ENCODE results near the gene RNF2.
"Not testable (repeated sequence)": the region's sequence is repeated elsewhere in the genome, so short reads cannot be mapped to it uniquely, and the experiment has no call there.

The RNF2 gene

GRCh38 chr1:185050823-185051451, 5.6 kb downstream of the RNF2 start:
- no peak for DNase-seq (ENCODE audit: low spot score)

GRCh38 chr1:185053204-185053603, 7.8 kb downstream of the RNF2 start:
- no peak for DNase-seq (ENCODE audit: low spot score)

GRCh38 chr1:185054365-185055060, 9.2 kb downstream of the RNF2 start:
- peak; percentile 33 for DNase-seq (ENCODE audit: low spot score)

- no peak for DNase-seq (ENCODE audit: low spot score)
Observed at GRCh38 chr1:185058110-185058509, 12.8 kb downstream of the RNF2 start.

GRCh38 chr1:185058876-185059275, 13.5 kb downstream of the RNF2 start:
- DNase-seq (ENCODE audit: low spot score): no peak

GRCh38 chr1:185059950-185060571, 14.7 kb downstream of the RNF2 start:
- no peak for DNase-seq (ENCODE audit: low spot score)

GRCh38 chr1:185062710-185063370, 17.5 kb downstream of the RNF2 start:
- no peak for DNase-seq (ENCODE audit: low spot score)

GRCh38 chr1:185063719-185064118, 18.4 kb downstream of the RNF2 start:
- DNase-seq (ENCODE audit: low spot score): no peak

GRCh38 chr1:185065006-185065405, 19.6 kb downstream of the RNF2 start:
- not testable (repeated sequence) for DNase-seq (ENCODE audit: low spot score)

- no peak for DNase-seq (ENCODE audit: low spot score)
Observed at GRCh38 chr1:185066181-185066580, 20.8 kb downstream of the RNF2 start.

GRCh38 chr1:185068341-185068740, 23.0 kb downstream of the RNF2 start:
- DNase-seq (ENCODE audit: low spot score): no peak

- no peak for DNase-seq (ENCODE audit: low spot score)
Observed at GRCh38 chr1:185069202-185069772, 23.9 kb downstream of the RNF2 start.

GRCh38 chr1:185070051-185070450, 24.7 kb downstream of the RNF2 start:
- DNase-seq (ENCODE audit: low spot score): no peak

GRCh38 chr1:185073725-185074124, 28.4 kb downstream of the RNF2 start:
- no peak for DNase-seq (ENCODE audit: low spot score)

GRCh38 chr1:185074307-185074706, 28.9 kb downstream of the RNF2 start:
- DNase-seq (ENCODE audit: low spot score): peak; percentile 8

- no peak for DNase-seq (ENCODE audit: low spot score)
Observed at GRCh38 chr1:185075476-185075875, 30.1 kb downstream of the RNF2 start.

GRCh38 chr1:185077374-185077773, 32.0 kb downstream of the RNF2 start:
- DNase-seq (ENCODE audit: low spot score): no peak

GRCh38 chr1:185080422-185080821, 35.1 kb downstream of the RNF2 start:
- no peak for DNase-seq (ENCODE audit: low spot score)

GRCh38 chr1:185083818-185084217, 38.5 kb downstream of the RNF2 start:
- DNase-seq (ENCODE audit: low spot score): no peak

- DNase-seq (ENCODE audit: low spot score): no peak
Observed at GRCh38 chr1:185087101-185087500, 41.7 kb downstream of the RNF2 start.

- DNase-seq (ENCODE audit: low spot score): no peak
Observed at GRCh38 chr1:185087746-185088145, 42.4 kb downstream of the RNF2 start.

- DNase-seq (ENCODE audit: low spot score): no peak
Observed at GRCh38 chr1:185091480-185091879, 46.1 kb downstream of the RNF2 start.

GRCh38 chr1:185094761-185095160, 49.4 kb downstream of the RNF2 start:
- no peak for DNase-seq (ENCODE audit: low spot score)

All from iPS-NIHi11 (cell line).